Thoracic aorta (tissue), 2 donors: ENCODE data around the gene GYG1. TPM values are rescaled to one million over a fixed set of nuclear protein-coding genes. Genes with fewer than 3 reads are reported as not detected.

ENCODE experiments used
- ATAC-seq: fragments of 150-250 bp; one replicate; pipeline ENCODE4 v1.8.0; 2017; ENCODE audit warnings: low read depth; ENCODE audit not compliant: insufficient number of reproducible peaks, low FRiP score
- DNase-seq: peaks from one replicate; pipeline ENCODE4 v3.0.0-alpha.2; 2020; ENCODE audit warnings: low spot score
- H3K27ac ChIP-seq, 2 donors: fragments of 200-600 bp; sonication (generic); 1 replicate in 1 of 2; 2 replicates in 1 of 2; pipeline ENCODE4 v1.5.1; 2016; ENCODE audit warnings: mild to moderate bottlenecking in 2 of 2, moderate library complexity in 2 of 2
- H3K27me3 ChIP-seq: fragments of 200-600 bp; sonication (generic); replicated peaks from 2 replicates; pipeline ENCODE4 v1.6.0; 2016; ENCODE audit warnings: mild to moderate bottlenecking; ENCODE audit not compliant: insufficient read depth
- H3K36me3 ChIP-seq: fragments of 200-600 bp; sonication (generic); one replicate; pipeline ENCODE4 v1.5.1; 2016
- H3K4me1 ChIP-seq, 2 donors: fragments of 200-600 bp; sonication (generic); 1 replicate in 1 of 2; 2 replicates in 1 of 2; pipeline versions ENCODE4 v1.5.1 to v1.6.0; 2016; ENCODE audit warnings: low read depth in 2 of 2, mild to moderate bottlenecking in 1 of 2; ENCODE audit not compliant: control insufficient read depth in 1 of 2
- H3K4me3 ChIP-seq: fragments of 200-600 bp; sonication (generic); 2 replicates; pipeline ENCODE4 v1.5.1; 2016; ENCODE audit warnings: mild to moderate bottlenecking
- H3K9me3 ChIP-seq: fragments of 200-600 bp; sonication (generic); 2 replicates; pipeline ENCODE4 v1.5.1; 2016
- total RNA-seq, 2 donors: library from RNA; depleted of rRNA; stranded (reverse); fragments of >200 nt; gene quantifications; one replicate each; pipeline versions ENCODE4 v1.1.0 to v1.2.3, GENCODE V29; 2016
- TF ChIP-seq, protein P1 (sequence below): fragments of 200-600 bp; sonication (generic); IDR thresholded peaks from one replicate; pipeline ENCODE4 v1.5.1; 2019; ENCODE audit warnings: antibody characterized with exemption

GYG1 gene
- total RNA-seq, 2 donors from 2014 or later, result 72.6 to 89.5 TPM

DNA sequence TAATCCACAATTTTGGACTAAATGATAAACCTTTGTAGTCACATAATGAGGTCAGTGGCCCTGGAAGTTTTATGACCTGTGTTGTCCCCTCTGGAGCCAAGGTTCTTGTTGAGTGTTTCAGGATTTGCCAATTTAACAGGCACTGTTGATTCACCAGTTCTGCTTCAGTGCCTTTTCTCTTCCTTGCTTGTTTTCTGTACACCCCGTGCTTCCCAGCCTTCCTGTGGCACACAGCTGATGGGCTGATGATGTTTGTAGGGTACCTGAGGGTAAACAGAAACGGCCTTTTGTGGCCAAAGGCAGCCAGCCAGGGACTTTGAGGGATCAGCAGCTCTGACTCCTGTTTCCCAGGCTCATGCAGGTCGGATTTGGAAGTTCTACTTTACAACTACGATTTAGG is 13.3 kb downstream of the GYG1 start:
- no peaks in the 10 kb centered on the region for H3K27me3 ChIP-seq
- TF ChIP-seq, protein P1, sequence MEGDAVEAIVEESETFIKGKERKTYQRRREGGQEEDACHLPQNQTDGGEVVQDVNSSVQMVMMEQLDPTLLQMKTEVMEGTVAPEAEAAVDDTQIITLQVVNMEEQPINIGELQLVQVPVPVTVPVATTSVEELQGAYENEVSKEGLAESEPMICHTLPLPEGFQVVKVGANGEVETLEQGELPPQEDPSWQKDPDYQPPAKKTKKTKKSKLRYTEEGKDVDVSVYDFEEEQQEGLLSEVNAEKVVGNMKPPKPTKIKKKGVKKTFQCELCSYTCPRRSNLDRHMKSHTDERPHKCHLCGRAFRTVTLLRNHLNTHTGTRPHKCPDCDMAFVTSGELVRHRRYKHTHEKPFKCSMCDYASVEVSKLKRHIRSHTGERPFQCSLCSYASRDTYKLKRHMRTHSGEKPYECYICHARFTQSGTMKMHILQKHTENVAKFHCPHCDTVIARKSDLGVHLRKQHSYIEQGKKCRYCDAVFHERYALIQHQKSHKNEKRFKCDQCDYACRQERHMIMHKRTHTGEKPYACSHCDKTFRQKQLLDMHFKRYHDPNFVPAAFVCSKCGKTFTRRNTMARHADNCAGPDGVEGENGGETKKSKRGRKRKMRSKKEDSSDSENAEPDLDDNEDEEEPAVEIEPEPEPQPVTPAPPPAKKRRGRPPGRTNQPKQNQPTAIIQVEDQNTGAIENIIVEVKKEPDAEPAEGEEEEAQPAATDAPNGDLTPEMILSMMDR, result no peak
- no peak for DNase-seq
- peaks cover 4 to 21% of the 10 kb centered on the region in 2 donors for H3K4me1 ChIP-seq
- peak overlapping the region; percentile 53 to 61 for H3K27ac ChIP-seq
- no peak overlapping the region for H3K4me3 ChIP-seq
- no peaks in the 10 kb centered on the region for H3K9me3 ChIP-seq
- H3K36me3 ChIP-seq, result peaks cover 11% of the 10 kb centered on the region
- ATAC-seq, result no peak

DNA sequence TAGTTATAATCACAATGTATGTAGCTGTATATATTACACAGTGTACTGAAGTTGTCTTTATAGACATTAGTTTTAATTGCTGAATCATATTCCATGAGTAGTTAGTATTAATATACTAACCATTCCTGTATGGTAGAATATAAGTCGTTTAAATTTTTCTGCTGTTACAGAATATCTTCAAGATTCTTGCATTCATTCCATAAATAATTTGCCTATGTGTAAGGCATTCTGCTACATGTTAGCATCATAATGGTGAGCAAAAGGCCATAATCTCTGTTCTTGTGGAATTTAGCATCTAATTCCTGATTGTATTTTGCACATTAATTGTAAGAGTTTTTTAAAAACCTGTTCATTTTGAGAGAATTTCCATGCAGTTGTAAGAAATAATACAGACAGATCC is 14.1 kb downstream of the GYG1 start:
- Histone ChIP-seq H3K27ac (no peak overlapping the region), H3K9me3 (no peaks in the 10 kb centered on the region), H3K36me3 (peaks cover 13% of the 10 kb centered on the region), H3K4me3 (no peak overlapping the region), H3K27me3 (no peaks in the 10 kb centered on the region), H3K4me1 (peaks cover 6 to 29% of the 10 kb centered on the region in 2 donors)
- TF ChIP-seq, protein P1, result no peak
- ATAC-seq (no peak), DNase-seq (no peak)

DNA sequence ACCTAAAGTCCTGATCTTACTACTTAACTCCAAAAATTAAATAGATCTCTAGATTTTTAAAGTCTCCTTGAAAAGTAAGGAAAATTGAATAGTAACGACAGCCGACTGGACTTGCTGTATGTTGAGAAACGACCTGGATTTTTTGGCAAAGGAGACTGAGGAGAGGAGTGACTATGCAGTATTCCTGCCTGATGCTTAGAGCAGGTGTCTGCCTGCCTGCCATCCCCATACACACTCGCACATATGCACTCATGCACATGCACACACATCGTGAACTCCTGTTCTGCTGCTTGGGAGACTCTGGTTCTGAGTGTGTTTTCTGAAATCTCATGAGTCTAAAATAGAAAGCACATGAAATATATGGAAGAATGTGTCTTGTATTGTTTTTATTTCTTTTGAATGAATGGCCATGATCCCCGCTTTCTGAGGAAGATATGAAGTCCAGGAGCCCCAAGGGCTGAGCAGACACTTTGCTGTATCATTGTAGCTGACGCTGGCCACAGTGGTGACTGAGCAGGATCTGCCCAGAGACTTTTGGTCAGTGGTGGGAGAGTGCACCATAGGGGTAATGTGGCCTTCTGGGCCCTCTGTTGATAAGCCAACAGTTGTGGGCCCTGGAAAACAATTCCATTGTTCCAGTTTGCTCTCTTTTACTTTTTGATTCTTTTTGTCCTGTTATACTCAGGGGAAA is 16.4 kb downstream of the GYG1 start:
- TF ChIP-seq, protein P1, result no peak
- no peak for DNase-seq
- Histone ChIP-seq H3K27me3 (no peaks in the 10 kb centered on the region), H3K4me1 (peaks cover 25 to 52% of the 10 kb centered on the region in 2 donors), H3K4me3 (no peak overlapping the region), H3K27ac (peak overlapping the region in 1 of 2 donors; percentile 12), H3K36me3 (peaks cover 19% of the 10 kb centered on the region), H3K9me3 (no peaks in the 10 kb centered on the region)
- ATAC-seq, result no peak

DNA sequence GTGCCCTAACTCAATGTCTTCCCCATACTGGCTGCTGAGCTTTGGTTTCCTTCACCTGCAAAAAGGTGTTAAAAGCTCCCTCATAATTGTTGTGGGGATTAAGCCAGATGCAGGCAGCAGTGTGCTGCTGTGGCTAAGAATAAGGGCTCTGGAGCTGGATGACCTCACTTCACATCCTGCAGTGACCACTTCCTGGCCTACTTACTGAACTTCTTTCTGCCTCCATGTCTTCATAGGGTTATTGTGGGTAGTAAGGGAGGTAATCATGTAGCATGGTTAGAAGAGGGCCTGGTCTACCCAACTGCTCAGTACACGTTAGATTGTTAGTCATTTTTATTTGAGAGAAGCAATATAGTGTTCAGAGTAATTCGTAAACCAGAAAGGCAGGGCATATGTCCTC is 18.4 kb downstream of the GYG1 start:
- no peak for ATAC-seq

DNA sequence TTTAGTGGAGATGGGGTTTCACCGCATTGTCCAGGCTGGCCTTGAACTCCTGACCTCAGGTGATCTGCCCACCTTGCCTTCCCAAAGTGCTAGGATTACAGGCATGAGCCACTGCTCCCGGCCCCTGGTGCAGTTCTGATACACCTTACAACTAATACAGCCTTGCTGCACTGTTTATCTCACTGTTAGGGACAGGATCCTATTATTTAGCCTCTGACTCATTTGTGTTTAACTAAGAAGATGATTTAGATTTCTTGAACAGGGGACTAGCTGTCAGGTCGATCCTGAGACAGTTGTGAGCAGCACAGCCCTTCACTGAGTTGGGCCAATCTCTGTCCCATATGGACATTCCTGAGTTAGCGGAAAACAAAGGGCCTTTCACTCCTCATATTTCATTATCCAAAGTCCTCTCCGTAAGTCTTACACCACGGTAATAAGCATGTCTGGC is 19.2 kb downstream of the GYG1 start:
- Histone ChIP-seq H3K4me3 (no peak overlapping the region), H3K27me3 (no peaks in the 10 kb centered on the region), H3K27ac (peak overlapping the region; percentile 32 to 81), H3K36me3 (peaks cover 19% of the 10 kb centered on the region), H3K9me3 (no peaks in the 10 kb centered on the region), H3K4me1 (peaks cover 29 to 60% of the 10 kb centered on the region in 2 donors)
- TF ChIP-seq, protein P1, result no peak
- ATAC-seq, result no peak
- DNase-seq, result no peak

More for the DNA sequence above, 18.4 kb downstream of the GYG1 start:
- Histone ChIP-seq H3K4me3 (no peak overlapping the region), H3K27ac (peak overlapping the region; percentile 32 to 81), H3K27me3 (no peaks in the 10 kb centered on the region), H3K4me1 (peaks cover 29 to 57% of the 10 kb centered on the region in 2 donors), H3K36me3 (peaks cover 19% of the 10 kb centered on the region), H3K9me3 (no peaks in the 10 kb centered on the region)
- DNase-seq, result no peak
- TF ChIP-seq, protein P1, result no peak
